ACHN (cell line): Measurements from ENCODE around the gene LRRK1.

Experiments used
- DNase-seq: peaks from one replicate; pipeline ENCODE4 v3.0.0-alpha.2; 2015
- in situ Hi-C: cut with HindIII; loops from 2 replicates; pipeline ENCODE4 v1.10.0; 2017; ENCODE audit warnings: low sequenced_read_pairs, low pct_ligation_motif_present, low pct_unique_long_range_greater_than_20kb

Gene LRRK1

DNA sequence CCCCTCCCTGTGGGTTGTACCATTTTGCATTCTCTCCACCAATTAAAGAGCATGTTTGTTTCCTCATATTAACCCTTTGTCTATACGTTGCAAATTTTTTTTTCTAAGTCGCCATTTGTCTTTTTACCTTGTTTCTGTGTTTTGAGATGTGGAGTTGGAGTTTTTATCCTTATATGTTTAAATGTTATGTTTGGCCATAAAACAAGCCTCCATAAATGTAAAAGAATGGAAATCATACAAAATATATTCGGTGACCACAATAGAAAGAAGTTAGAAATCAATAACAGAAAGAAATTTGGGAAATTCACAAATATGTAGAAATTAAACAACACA, 29.2 kb downstream of the LRRK1 start:
- no peak for DNase-seq
- in situ Hi-C loops = no loop called here

DNA sequence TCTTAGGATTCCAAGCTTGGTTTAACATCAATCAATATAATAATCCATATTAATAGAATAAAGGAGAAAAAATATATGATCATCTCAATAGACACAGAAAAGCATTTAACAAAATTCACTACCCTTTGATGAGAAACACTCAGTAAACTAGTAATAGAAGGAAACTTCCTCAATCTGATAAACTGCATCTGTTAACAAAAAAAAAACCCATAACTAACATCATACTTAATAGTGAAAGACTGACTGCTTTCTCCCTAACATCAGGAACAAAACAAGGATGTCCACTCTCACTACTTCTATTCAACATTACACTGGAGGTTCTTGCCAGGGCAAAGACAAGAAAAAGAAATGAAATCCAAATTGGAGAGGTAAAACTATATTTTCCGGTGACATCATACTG, 30.5 kb downstream of the LRRK1 start:
- in situ Hi-C loops = no loop called here
- no peak for DNase-seq

- DNase-seq = no peak
- in situ Hi-C loops = no loop called here
These were observed 32.8 kb downstream of the LRRK1 start for GRCh38 chr15:100951965-100952364.

- no peak for DNase-seq
- in situ Hi-C loops = no loop called here
These were observed 33.4 kb downstream of the LRRK1 start for GRCh38 chr15:100952566-100952965.

- peak; percentile 71 for DNase-seq
These were observed 39.3 kb downstream of the LRRK1 start for GRCh38 chr15:100958326-100959065.

DNA sequence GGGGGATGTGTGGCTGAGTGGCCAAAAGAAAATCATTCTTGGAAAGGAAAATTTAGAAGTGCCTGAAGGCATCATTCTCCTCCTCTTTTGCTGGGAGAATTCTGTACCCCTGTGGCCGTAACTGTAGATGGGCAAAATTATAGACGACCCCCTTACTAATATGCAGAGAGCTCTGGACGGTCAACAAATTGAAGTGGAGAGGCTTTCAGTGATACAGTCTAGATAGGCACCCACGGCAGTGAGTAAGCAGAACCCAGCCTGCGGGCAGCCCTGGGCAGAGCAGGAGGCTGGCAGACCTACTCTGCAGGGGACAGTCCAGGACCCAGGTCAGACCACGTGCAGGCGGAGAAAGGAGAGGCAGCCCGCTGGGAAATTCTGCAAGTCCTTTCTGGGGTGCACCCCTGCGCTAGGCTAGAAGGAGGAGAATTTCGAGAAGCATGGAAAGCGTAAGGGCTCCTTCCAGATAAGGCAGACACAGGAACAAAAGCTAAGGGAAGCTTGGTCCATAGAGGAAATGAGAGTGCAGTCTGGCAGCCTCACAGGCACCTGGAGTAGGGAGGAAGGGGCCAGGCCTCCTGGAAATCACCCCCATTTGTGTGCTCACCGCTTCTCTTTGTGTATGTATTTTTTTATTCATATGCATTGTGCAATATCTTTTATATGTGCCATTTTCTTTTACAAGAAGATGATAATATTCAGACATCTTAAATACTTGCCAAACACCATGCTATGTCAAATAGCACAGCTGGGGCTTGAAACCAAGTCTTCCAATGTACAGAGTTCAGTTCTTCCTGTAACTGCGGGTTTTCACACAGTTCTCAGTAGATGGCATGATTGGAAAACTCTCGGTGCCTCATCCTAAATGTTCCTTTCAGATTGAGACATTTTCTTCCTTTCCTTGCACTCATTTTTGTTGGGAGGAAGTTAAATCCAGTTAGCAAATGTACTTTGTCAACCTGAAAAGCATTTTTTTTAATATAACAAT, 40.2 kb downstream of the LRRK1 start:
- DNase-seq = peak; percentile 69
- in situ Hi-C loops = no loop called here

More at GRCh38 chr15:100958326-100959065, 39.3 kb downstream of the LRRK1 start:
- in situ Hi-C loops = no loop called here

GRCh38 chr15:100966997-100967396, 47.8 kb downstream of the LRRK1 start:
- in situ Hi-C loops = no loop called here
- peak; percentile 81 for DNase-seq

- no peak for DNase-seq
- in situ Hi-C loops = no loop called here
These were observed 49.2 kb downstream of the LRRK1 start for GRCh38 chr15:100968050-100968966.

- in situ Hi-C loops = no loop called here
These were observed 53.8 kb downstream of the LRRK1 start for GRCh38 chr15:100972975-100973350.

DNA sequence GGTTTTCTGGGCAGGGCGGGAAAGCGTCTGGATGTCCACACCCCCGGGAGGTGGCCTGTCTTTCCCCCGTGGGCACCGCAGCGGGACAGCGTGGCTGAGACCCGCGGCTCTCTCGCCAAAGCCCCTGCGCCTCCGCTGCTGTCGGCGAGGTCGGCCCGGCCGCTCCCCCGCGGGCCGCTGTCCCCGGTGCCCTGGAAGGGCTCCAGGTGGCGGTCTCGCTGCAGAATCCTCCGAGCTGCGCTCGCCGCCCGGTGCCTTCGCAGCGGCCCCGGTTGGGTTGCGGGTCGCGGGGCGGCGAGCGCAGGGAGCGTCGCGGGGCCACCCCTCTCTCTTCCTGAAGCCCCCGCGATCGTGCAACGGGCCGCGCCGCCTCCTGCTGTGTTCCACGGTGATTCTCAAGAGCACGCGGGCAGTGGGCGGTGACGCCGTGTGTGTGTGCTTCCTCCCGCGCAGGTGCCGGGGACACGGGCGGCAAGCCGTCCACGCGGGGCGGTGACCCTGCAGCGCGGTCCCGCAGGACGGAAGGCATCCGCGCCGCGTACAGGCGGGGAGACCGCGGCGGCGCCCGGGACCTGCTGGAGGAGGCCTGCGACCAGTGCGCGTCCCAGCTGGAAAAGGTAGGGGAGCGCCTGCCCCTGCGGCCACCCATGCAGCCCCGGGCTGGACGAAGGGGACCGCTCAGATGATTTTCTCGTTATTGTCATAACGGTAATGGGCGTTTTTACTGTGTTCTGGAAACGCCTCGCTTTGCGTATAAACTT, 54.4 kb downstream of the LRRK1 start:
- no peak for DNase-seq
- in situ Hi-C loops = no loop called here

More at GRCh38 chr15:100972975-100973350, 53.8 kb downstream of the LRRK1 start:
- no peak for DNase-seq

DNA sequence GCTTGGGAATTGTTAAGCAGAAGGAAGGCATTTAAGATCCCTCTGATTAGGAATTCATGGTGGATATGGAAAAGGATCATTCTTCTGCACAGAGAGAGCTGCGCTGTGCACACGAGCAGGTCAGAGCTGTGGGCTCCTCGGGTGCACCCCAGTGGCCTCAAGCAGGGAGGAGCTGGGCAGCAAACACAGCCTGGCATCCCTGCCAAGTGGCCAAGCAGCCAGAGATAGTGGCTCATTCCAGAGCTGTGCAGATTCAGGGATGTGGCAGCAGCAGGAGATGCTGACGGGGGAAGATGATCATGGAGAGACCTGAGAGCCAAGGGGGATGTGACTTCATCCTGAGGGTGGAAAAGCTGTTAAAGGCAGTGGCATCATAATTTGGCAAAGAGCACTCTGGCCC, 55.9 kb downstream of the LRRK1 start:
- DNase-seq = no peak
- in situ Hi-C loops = no loop called here

- in situ Hi-C loops = no loop called here
- no peak for DNase-seq
These were observed 61.4 kb downstream of the LRRK1 start for GRCh38 chr15:100980410-100981046.

DNA sequence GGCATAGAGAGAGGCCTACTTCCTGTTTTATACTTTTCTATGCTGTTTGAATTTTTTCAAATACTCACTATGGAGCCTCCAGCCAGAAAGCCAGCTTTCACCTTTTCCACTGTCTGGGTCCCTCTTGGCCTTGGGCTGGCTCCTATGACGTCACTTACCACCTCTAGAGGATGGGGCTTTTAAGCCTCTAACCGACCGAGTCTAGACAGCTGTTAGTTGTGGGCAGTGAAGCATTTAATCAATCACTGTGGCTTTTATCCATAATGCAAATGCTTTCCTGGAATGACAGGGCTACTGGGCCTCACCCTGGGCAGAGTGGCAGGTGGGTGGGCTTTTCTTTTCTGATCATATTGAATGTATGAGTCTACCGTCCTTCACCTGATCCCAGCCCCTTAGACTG, 61.9 kb downstream of the LRRK1 start:
- DNase-seq = no peak
- in situ Hi-C loops = no loop called here

GRCh38 chr15:100983221-100983620, 64.1 kb downstream of the LRRK1 start:
- in situ Hi-C loops = no loop called here
- DNase-seq = no peak

- in situ Hi-C loops = no loop called here
- DNase-seq = no peak
These were observed 66.2 kb downstream of the LRRK1 start for GRCh38 chr15:100985401-100985800.

GRCh38 chr15:100986158-100986896, 67.2 kb downstream of the LRRK1 start:
- in situ Hi-C loops = no loop called here
- DNase-seq = no peak

- in situ Hi-C loops = no loop called here
- DNase-seq = no peak
These were observed 68.0 kb downstream of the LRRK1 start for GRCh38 chr15:100987143-100987542.
